HCT116 (cell line): Measurements from ENCODE around the gene EPDR1. TPM values are rescaled to one million over a fixed set of nuclear protein-coding genes. Genes with fewer than 3 reads are reported as not detected.

ENCODE experiments used
- ATAC-seq: fragments of 200-7000 bp; cut with Tn5 transposase; 2 replicates; pipeline ENCODE4 v1.9.1; 2020; ENCODE audit warnings: mild to moderate bottlenecking, moderate library complexity
- BruUV-seq: library from RNA; stranded (reverse); fragments of 400-500 nt; replicated peaks from 2 replicates; lab custom pipeline; 2021; lab: Mats Ljungman, UMichigan
- CTCF ChIA-PET: fragments of 300-600 bp; sonication (Branson Sonifier 250); formaldehyde crosslinking; loops from one replicate; lab custom pipeline; 2021; ENCODE audit warnings: antibody characterized with exemption; lab: Charles Lee
- POLR2A ChIA-PET: fragments of 300-600, 350-600 bp; sonication (Branson Sonifier 250); formaldehyde crosslinking; loops from one replicate; lab custom pipeline; 2021; ENCODE audit warnings: antibody characterized with exemption; lab: Charles Lee
- RAD21 ChIA-PET, 2 experiments: fragments of 300-600 bp; sonication (Branson Sonifier 250); formaldehyde crosslinking; loops; one replicate each; lab custom pipeline; 2023; ENCODE audit warnings: low total read pairs in 2 of 2; ENCODE audit not compliant: uncharacterized antibody in 2 of 2, unreplicated experiment in 2 of 2, low non-redundant PET in 1 of 2; lab: Charles Lee
- DNase-seq: peaks from one replicate; pipeline ENCODE4 v3.0.0-alpha.2; 2010; ENCODE audit warnings: low read depth, low spot score
- H2AFZ ChIP-seq: fragments of 200-600 bp; shearing (Covaris generic), sonication (generic); 2 replicates; pipeline ENCODE4 v1.6.1; 2017; ENCODE audit warnings: low read depth, mixed run types, mixed read lengths, antibody characterized with exemption, low read length; ENCODE audit not compliant: poor library complexity, severe bottlenecking
- H3K27ac ChIP-seq: 2 replicates; pipeline ENCODE4 v1.5.1; 2012; ENCODE audit warnings: low read depth, low read length
- H3K27me3 ChIP-seq: fragments of 200-600 bp; sonication (generic); 2 replicates; pipeline ENCODE4 v1.6.1; 2016; ENCODE audit warnings: mixed run types, low read length, mixed read lengths; ENCODE audit not compliant: insufficient read depth
- H3K36me3 ChIP-seq, 2 experiments: fragments of 200-500 bp in 1 of 2; fragments of 200-600 bp in 1 of 2; sonication (Bioruptor generic) in 1 of 2; sonication (generic) in 1 of 2; 2 replicates each; pipeline versions ENCODE4 v1.5.1 to v1.6.1; 2014 to 2016; ENCODE audit warnings: low read length in 2 of 2, inconsistent platforms in 1 of 2, mixed read lengths in 1 of 2, mixed run types in 1 of 2; ENCODE audit not compliant: insufficient read depth in 2 of 2, control insufficient read depth in 1 of 2
- H3K4me1 ChIP-seq, 2 experiments: fragments of 200-600 bp in 1 of 2; sonication (generic) in 1 of 2; 2 replicates each; pipeline versions ENCODE4 v1.5.1 to v1.6.1; 2012 to 2017; ENCODE audit warnings: low read length in 2 of 2, inconsistent platforms in 1 of 2, mild to moderate bottlenecking in 1 of 2, mixed read lengths in 1 of 2, mixed run types in 1 of 2, moderate library complexity in 1 of 2; ENCODE audit not compliant: insufficient read depth in 2 of 2, control insufficient read depth in 1 of 2
- H3K4me2 ChIP-seq: fragments of 200-600 bp; sonication (generic); 2 replicates; pipeline ENCODE4 v1.6.1; 2017; ENCODE audit warnings: mixed run types, low read length, mixed read lengths
- H3K4me3 ChIP-seq, 2 experiments: fragments of 200-600 bp in 1 of 2; sonication (generic) in 1 of 2; replicated peaks in 1 of 2; 2 replicates each; pipeline ENCODE4 v1.5.1; 2011 to 2016; ENCODE audit warnings: low read length in 2 of 2, control low read depth in 1 of 2, low read depth in 1 of 2, mild to moderate bottlenecking in 1 of 2, mixed read lengths in 1 of 2, mixed run types in 1 of 2
- H3K79me2 ChIP-seq: fragments of 200-600 bp; sonication (generic); 2 replicates; pipeline ENCODE4 v1.6.1; 2017; ENCODE audit warnings: mild to moderate bottlenecking, mixed run types, low read length, moderate library complexity, mixed read lengths; ENCODE audit not compliant: insufficient read depth
- H3K9ac ChIP-seq: fragments of 200-600 bp; sonication (generic); 2 replicates; pipeline ENCODE4 v1.6.1; 2016; ENCODE audit warnings: low read length, mixed read lengths
- H3K9me2 ChIP-seq: fragments of 200-600 bp; sonication (generic), shearing (Covaris generic); 2 replicates; pipeline ENCODE4 v1.6.1; 2017; ENCODE audit warnings: mixed run types, mild to moderate bottlenecking, moderate library complexity; ENCODE audit not compliant: insufficient read depth
- H3K9me3 ChIP-seq, 2 experiments: fragments of 200-500 bp in 1 of 2; fragments of 200-600 bp in 1 of 2; sonication (Bioruptor generic) in 1 of 2; sonication (generic) in 1 of 2; 2 replicates each; pipeline ENCODE4 v1.6.1; 2014 to 2017; ENCODE audit warnings: low read length in 2 of 2, mixed read lengths in 2 of 2, inconsistent platforms in 1 of 2, low read depth in 1 of 2, mild to moderate bottlenecking in 1 of 2, mixed run types in 1 of 2, moderate library complexity in 1 of 2; ENCODE audit not compliant: control insufficient read depth in 1 of 2, insufficient read depth in 1 of 2
- H4K20me1 ChIP-seq: fragments of 200-600 bp; sonication (generic), shearing (Covaris generic); 2 replicates; pipeline ENCODE4 v1.6.1; 2017; ENCODE audit warnings: mixed run types, mild to moderate bottlenecking, moderate library complexity; ENCODE audit not compliant: insufficient read depth
- CBX3 ChIP-seq: IDR thresholded peaks from 2 replicates; pipeline ENCODE4 v1.6.1; 2012; ENCODE audit warnings: low read depth
- EGR1 ChIP-seq: IDR thresholded peaks from 2 replicates; pipeline ENCODE4 v1.6.1; 2012; ENCODE audit warnings: low read depth
- ELF1 ChIP-seq: IDR thresholded peaks from 2 replicates; pipeline ENCODE4 v1.6.1; 2012; ENCODE audit warnings: low read depth, borderline replicate concordance
- EZH2 ChIP-seq: fragments of 200-600 bp; sonication (generic); IDR thresholded peaks from 2 replicates; pipeline ENCODE4 v1.6.1; 2017; ENCODE audit warnings: antibody characterized with exemption, mixed run types
- EZH2phosphoT487 ChIP-seq: fragments of 200-600 bp; IDR thresholded peaks from 2 replicates; pipeline ENCODE4 v1.6.1; 2018; ENCODE audit warnings: antibody characterized with exemption, borderline replicate concordance
- FOSL1 ChIP-seq: IDR thresholded peaks from 2 replicates; pipeline ENCODE4 v1.6.1; 2012; ENCODE audit warnings: low read depth
- JUND ChIP-seq: IDR thresholded peaks from 2 replicates; pipeline ENCODE4 v1.6.1; 2012
- MAX ChIP-seq: IDR thresholded peaks from 2 replicates; pipeline ENCODE4 v1.6.1; 2012
- POLR2A ChIP-seq: IDR thresholded peaks from 2 replicates; pipeline ENCODE4 v1.7.0; 2011; ENCODE audit warnings: borderline replicate concordance; ENCODE audit not compliant: insufficient read depth, insufficient read length; ENCODE audit errors: extremely low read depth
- POLR2AphosphoS5 ChIP-seq: IDR thresholded peaks from 2 replicates; pipeline ENCODE4 v1.6.1; 2011; ENCODE audit warnings: mild to moderate bottlenecking, low read depth, low read length, moderate library complexity
- SIN3A ChIP-seq: IDR thresholded peaks from 2 replicates; pipeline ENCODE4 v1.6.1; 2012; ENCODE audit warnings: low read depth
- SRF ChIP-seq: IDR thresholded peaks from 2 replicates; pipeline ENCODE4 v1.6.1; 2012; ENCODE audit warnings: low read depth
- TCF7L2 ChIP-seq: IDR thresholded peaks from 2 replicates; pipeline ENCODE4 v1.7.0; 2011; ENCODE audit warnings: borderline replicate concordance, inconsistent platforms; ENCODE audit not compliant: insufficient read depth, insufficient read length; ENCODE audit errors: extremely low read depth
- YY1 ChIP-seq: IDR thresholded peaks from 2 replicates; pipeline ENCODE4 v1.6.1; 2011; ENCODE audit warnings: low read length, low read depth, moderate library complexity, mild to moderate bottlenecking; ENCODE audit not compliant: insufficient replicate concordance; ENCODE audit errors: extremely low read depth
- ZBTB33 ChIP-seq: IDR thresholded peaks from 2 replicates; pipeline ENCODE4 v1.6.1; 2011; ENCODE audit warnings: mild to moderate bottlenecking, low read length, moderate library complexity; ENCODE audit not compliant: insufficient replicate concordance; ENCODE audit errors: extremely low read depth
- ZFX ChIP-seq: fragments of 450-650 bp; IDR thresholded peaks from 2 replicates; pipeline ENCODE4 v1.6.1; 2017
- ZNF274 ChIP-seq: fragments of 200-500 bp; sonication (Bioruptor generic); IDR thresholded peaks from 2 replicates; pipeline ENCODE4 v1.6.1; 2014; ENCODE audit warnings: mild to moderate bottlenecking, low read depth, low read length, inconsistent platforms
- intact Hi-C: fragments of 100-400 bp; cut with micrococcal nuclease; formaldehyde crosslinking; loops from 2 replicates; pipeline ENCODE4 v1.10.0; 2022
- total RNA-seq: library from RNA; stranded (reverse); gene quantifications from one replicate; pipeline ENCODE4 v1.2.1, GENCODE V29; 2021; ENCODE audit not compliant: unreplicated experiment

EPDR1 gene
- total RNA-seq, 1 experiment from 2014 or later: 8.0 TPM

DNA sequence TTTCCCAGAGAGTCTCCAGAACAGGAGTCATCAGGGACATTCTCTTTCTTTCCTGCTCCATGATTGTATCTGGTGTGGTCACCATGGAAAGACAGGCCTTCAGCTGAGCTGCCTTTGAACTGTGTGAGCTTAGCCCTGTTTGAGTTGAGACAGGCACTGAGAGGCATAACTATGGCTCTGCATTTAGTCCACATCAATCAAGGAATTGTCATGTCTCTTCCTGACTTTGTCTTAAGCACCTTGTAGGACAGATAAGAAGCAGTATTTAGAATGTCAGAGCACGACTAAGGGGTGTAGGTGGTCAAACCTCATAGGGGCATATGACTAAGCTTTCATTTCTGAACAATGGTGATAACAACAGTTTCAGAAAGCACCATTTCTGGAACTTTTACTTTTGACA lies 53.5 kb downstream of the EPDR1 start:
- H3K9me2 ChIP-seq: no peaks in the 10 kb centered on the region
- CTCF ChIA-PET: no interaction called here

DNA sequence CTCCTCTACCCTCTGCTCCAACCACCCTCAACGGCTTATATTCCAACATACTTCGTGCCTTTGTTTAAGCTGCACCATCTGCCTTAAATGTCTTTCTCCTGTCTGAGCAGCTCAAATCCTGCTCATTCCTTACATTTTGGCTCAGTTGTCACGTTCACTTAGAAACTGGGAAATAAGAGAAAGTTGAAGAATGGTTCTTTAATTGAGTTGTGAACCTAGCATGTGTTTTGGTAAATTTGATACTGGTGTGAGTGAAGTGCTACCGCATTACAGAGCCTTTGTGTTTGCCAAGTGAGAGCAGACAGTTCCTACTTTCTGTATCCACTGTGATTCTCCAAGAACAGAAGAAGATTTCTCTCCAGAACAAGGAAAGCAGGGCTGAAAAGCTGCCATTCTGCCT lies 54.3 kb downstream of the EPDR1 start:
- no peaks in the 10 kb centered on the region for H3K9me3 ChIP-seq
- no TSS peak for BruUV-seq
- CTCF ChIA-PET: no interaction called here
- RAD21 ChIA-PET: no interaction called here
- no peak overlapping the region for H3K27ac ChIP-seq
- no peak overlapping the region for H3K4me2 ChIP-seq
- H3K4me3 ChIP-seq: no peak overlapping the region
- POLR2A ChIA-PET: no interaction called here
- no peaks in the 10 kb centered on the region for H3K36me3 ChIP-seq
- no peaks in the 10 kb centered on the region for H3K9me2 ChIP-seq
- intact Hi-C loops: no loop called here
- H3K79me2 ChIP-seq: no peaks in the 10 kb centered on the region
- no peak for DNase-seq
- ATAC-seq: no peak
- H3K9ac ChIP-seq: no peak overlapping the region
- H3K27me3 ChIP-seq: no peaks in the 10 kb centered on the region
- no peaks in the 10 kb centered on the region for H3K4me1 ChIP-seq
- H4K20me1 ChIP-seq: no peaks in the 10 kb centered on the region
- H2AFZ ChIP-seq: no peak overlapping the region
- TF ChIP-seq POLR2AphosphoS5: no peak
- TF ChIP-seq EZH2: no peak
- TF ChIP-seq TCF7L2: no peak
- no peak for TF ChIP-seq FOSL1
- TF ChIP-seq POLR2A: no peak
- no peak for TF ChIP-seq JUND
- TF ChIP-seq ZFX: no peak
- TF ChIP-seq SRF: no peak
- no peak for TF ChIP-seq ZBTB33
- TF ChIP-seq MAX: no peak
- no peak for TF ChIP-seq ZNF274
- TF ChIP-seq CBX3: no peak

More for the DNA sequence above, 53.5 kb downstream of the EPDR1 start:
- POLR2A ChIA-PET: no interaction called here
- H3K9me3 ChIP-seq: no peaks in the 10 kb centered on the region
- no peak overlapping the region for H3K27ac ChIP-seq
- DNase-seq (no peak), ATAC-seq (no peak)
- H3K36me3 ChIP-seq: no peaks in the 10 kb centered on the region
- no TSS peak for BruUV-seq
- no peaks in the 10 kb centered on the region for H4K20me1 ChIP-seq
- H3K79me2 ChIP-seq: no peaks in the 10 kb centered on the region
- intact Hi-C loops: no loop called here
- TF ChIP-seq SIN3A: no peak
- TF ChIP-seq CBX3: no peak
- no peak for TF ChIP-seq EGR1
- no peak for TF ChIP-seq YY1
- no peak for TF ChIP-seq ELF1
- no peak for TF ChIP-seq EZH2phosphoT487
- no peak for TF ChIP-seq ZBTB33
- no peak overlapping the region for H3K4me3 ChIP-seq
- H2AFZ ChIP-seq: no peak overlapping the region
- H3K9ac ChIP-seq: no peak overlapping the region
- RAD21 ChIA-PET: no interaction called here
- no peaks in the 10 kb centered on the region for H3K4me1 ChIP-seq
- H3K27me3 ChIP-seq: no peaks in the 10 kb centered on the region
- H3K4me2 ChIP-seq: no peak overlapping the region
